Measurements from ENCODE around the gene ZBTB24. TPM values are rescaled to one million over a fixed set of nuclear protein-coding genes. Genes with fewer than 3 reads are reported as not detected.
A peak's percentile ranks its signal among the peaks of the same experiment; 100 is the strongest.
"Not testable (repeated sequence)": the region's sequence is repeated elsewhere in the genome, so short reads cannot be mapped to it uniquely, and the experiment has no call there.

ZBTB24 gene
- total RNA-seq, 1 donor from 2014 or later: 6.3 TPM

DNA sequence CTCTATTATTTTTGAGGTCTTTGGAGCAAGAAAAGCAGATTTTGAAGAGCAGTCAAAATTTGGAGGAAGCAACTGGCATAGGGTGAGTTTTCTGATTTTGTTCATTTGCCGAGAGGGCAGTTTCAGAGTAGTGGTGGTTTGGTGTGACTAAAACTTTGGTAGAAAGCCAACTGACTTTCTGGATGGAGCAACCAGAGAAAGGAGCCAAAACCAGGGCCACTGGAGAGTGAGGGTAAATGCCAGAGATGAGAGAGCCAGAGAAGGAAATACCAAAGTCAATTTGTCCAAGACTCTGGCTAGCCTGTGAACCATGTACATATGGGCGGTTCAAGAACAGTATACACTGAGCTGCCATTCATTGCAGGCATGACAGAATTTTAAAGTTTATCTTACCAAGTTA is 40.5 kb upstream of the ZBTB24 start:
- DNase-seq (ENCODE audit: low read depth) (peak; percentile 20), FAIRE-seq (no peak)
- no peak overlapping the region for H3K4me3 ChIP-seq (ENCODE audit: low read depth, low read length)
- TF ChIP-seq CTCF (IDR thresholded peaks at IDR 0.05; ENCODE audit: insufficient read depth, low read length, severe bottlenecking): no peak
- no peaks in the 10 kb centered on the region for H3K27me3 ChIP-seq (ENCODE audit: control insufficient read depth, insufficient read depth, low read length)
- no peaks in the 10 kb centered on the region for H3K36me3 ChIP-seq (ENCODE audit: control insufficient read depth, insufficient read depth, low read length)

DNA sequence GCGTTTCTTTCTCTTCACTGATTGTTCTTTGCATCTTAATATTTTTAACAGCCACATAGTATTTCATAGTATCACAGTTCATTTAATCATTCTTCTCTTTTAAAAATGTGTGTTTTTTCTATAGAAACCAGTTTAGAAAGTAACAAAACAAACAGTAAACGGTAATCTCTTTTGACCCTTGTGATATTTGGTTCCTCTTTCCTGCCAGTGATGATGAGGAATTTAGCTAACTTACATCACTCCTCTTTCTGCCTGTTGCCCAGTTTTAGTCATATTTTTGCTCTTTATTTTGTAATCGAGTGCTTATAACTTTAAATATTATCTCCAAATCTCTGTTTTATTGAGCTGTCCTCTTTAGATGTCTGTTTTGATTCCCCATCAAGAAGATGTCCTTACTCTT is 38.1 kb upstream of the ZBTB24 start:
- DNase-seq (ENCODE audit: low read depth) (no peak), FAIRE-seq (no peak)
- Histone ChIP-seq H3K27me3 (ENCODE audit: control insufficient read depth, insufficient read depth, low read length) (no peaks in the 10 kb centered on the region), H3K4me3 (ENCODE audit: low read depth, low read length) (no peak overlapping the region), H3K36me3 (ENCODE audit: control insufficient read depth, insufficient read depth, low read length) (no peaks in the 10 kb centered on the region)
- TF ChIP-seq CTCF (IDR thresholded peaks at IDR 0.05; ENCODE audit: insufficient read depth, low read length, severe bottlenecking): no peak

- FAIRE-seq; DNase-seq (ENCODE audit: low read depth): not testable (repeated sequence)
These were observed 36.6 kb upstream of the ZBTB24 start for GRCh38 chr6:109519647-109520046.

DNA sequence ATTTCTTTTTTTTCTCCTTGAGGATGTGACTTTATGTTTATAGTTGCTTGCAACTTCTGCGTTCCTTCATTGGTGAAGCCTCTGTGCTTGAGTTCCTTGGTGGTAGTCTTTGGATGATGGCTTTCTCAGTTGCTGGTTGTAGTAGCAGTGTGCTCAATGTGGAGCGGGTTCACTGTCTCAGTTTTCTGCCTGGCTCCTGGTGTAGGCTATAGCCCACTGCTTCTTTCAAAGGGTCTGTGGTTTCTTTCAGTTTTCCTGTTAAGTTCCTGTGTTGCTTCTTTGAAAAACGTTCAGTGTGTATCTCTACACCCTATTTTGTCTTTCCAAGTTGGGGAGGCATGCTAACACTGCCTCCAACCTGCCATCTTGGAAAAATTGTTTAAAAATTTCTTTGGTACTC is 33.9 kb upstream of the ZBTB24 start:
- H3K36me3 ChIP-seq (ENCODE audit: control insufficient read depth, insufficient read depth, low read length): no peaks in the 10 kb centered on the region
- H3K27me3 ChIP-seq (ENCODE audit: control insufficient read depth, insufficient read depth, low read length): no peaks in the 10 kb centered on the region
- TF ChIP-seq CTCF (IDR thresholded peaks at IDR 0.05; ENCODE audit: insufficient read depth, low read length, severe bottlenecking): no peak
- H3K4me3 ChIP-seq (ENCODE audit: low read depth, low read length): no peak overlapping the region
- FAIRE-seq (no peak), DNase-seq (ENCODE audit: low read depth) (no peak)

More at GRCh38 chr6:109519647-109520046, 36.6 kb upstream of the ZBTB24 start:
- H3K4me3 ChIP-seq (ENCODE audit: low read depth, low read length); H3K27me3 ChIP-seq (ENCODE audit: control insufficient read depth, insufficient read depth, low read length); H3K36me3 ChIP-seq (ENCODE audit: control insufficient read depth, insufficient read depth, low read length): not testable (repeated sequence)

DNA sequence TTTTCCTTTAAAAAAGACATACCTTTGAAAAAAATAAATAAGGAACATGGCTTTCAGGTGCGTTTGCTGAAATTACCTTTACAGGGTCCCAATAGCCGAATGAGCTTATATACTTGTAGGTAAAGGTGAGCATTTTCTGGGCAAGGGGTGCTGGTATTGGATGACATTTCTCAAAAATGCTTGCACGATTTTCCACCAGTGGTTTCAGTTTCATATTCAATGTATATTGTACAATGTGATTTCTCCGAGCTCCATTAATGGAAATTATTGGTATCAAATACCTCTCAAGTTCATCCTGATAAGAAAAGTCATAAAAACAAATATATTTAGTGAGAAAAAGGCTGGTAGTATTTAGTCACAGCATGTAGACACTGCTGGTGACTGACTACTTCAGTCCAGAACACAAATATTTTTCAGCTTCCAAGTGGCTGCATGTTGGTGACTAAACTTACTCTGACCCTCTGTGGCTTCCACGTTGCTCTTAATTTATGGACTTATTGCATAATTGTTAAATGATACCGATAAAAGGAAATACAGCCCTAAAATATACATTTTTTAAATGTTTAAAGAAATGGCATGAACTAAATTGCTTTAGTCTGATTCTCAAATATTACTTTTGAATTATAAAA is 32.9 kb upstream of the ZBTB24 start:
- FAIRE-seq (no peak), DNase-seq (ENCODE audit: low read depth) (peak; percentile 37)
- no peak for TF ChIP-seq CTCF (IDR thresholded peaks at IDR 0.05; ENCODE audit: insufficient read depth, low read length, severe bottlenecking)
- Histone ChIP-seq H3K27me3 (ENCODE audit: control insufficient read depth, insufficient read depth, low read length) (no peaks in the 10 kb centered on the region), H3K36me3 (ENCODE audit: control insufficient read depth, insufficient read depth, low read length) (no peaks in the 10 kb centered on the region), H3K4me3 (ENCODE audit: low read depth, low read length) (no peak overlapping the region)

GRCh38 chr6:109514946-109515345 is 31.9 kb upstream of the ZBTB24 start:
- FAIRE-seq (no peak), DNase-seq (ENCODE audit: low read depth) (no peak)
- no peak for TF ChIP-seq CTCF (IDR thresholded peaks at IDR 0.05; ENCODE audit: insufficient read depth, low read length, severe bottlenecking)
- Histone ChIP-seq H3K4me3 (ENCODE audit: low read depth, low read length) (no peak overlapping the region), H3K36me3 (ENCODE audit: control insufficient read depth, insufficient read depth, low read length) (no peaks in the 10 kb centered on the region), H3K27me3 (ENCODE audit: control insufficient read depth, insufficient read depth, low read length) (no peaks in the 10 kb centered on the region)

Data from bronchial epithelial cell (primary cell).